Measurements from ENCODE around the gene MAP3K10.

MAP3K10 gene

DNA sequence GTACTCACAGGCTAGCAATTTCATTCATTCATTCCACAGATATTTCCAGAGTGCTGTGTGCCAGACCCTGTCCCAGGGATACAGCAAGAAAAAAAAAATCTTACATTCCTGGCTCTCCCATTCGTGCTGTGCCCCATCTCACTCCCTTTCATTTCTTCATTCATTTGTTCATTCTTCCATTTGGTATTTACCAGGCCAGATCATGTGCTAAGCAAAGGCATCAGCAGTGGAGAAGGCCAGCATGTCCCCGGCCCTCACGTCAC lies 2.3 kb downstream of the MAP3K10 start:
- TF ChIP-seq, protein P1, sequence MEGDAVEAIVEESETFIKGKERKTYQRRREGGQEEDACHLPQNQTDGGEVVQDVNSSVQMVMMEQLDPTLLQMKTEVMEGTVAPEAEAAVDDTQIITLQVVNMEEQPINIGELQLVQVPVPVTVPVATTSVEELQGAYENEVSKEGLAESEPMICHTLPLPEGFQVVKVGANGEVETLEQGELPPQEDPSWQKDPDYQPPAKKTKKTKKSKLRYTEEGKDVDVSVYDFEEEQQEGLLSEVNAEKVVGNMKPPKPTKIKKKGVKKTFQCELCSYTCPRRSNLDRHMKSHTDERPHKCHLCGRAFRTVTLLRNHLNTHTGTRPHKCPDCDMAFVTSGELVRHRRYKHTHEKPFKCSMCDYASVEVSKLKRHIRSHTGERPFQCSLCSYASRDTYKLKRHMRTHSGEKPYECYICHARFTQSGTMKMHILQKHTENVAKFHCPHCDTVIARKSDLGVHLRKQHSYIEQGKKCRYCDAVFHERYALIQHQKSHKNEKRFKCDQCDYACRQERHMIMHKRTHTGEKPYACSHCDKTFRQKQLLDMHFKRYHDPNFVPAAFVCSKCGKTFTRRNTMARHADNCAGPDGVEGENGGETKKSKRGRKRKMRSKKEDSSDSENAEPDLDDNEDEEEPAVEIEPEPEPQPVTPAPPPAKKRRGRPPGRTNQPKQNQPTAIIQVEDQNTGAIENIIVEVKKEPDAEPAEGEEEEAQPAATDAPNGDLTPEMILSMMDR (IDR thresholded peaks at IDR 0.05; ENCODE audit: control insufficient read depth, insufficient read depth, low read depth, low read length, missing control alignments) = no peak
- DNase-seq (ENCODE audit: low read depth) = no peak
- H3K4me3 ChIP-seq (ENCODE audit: control insufficient read depth, low read depth, low read length) = no peak overlapping the region

DNA sequence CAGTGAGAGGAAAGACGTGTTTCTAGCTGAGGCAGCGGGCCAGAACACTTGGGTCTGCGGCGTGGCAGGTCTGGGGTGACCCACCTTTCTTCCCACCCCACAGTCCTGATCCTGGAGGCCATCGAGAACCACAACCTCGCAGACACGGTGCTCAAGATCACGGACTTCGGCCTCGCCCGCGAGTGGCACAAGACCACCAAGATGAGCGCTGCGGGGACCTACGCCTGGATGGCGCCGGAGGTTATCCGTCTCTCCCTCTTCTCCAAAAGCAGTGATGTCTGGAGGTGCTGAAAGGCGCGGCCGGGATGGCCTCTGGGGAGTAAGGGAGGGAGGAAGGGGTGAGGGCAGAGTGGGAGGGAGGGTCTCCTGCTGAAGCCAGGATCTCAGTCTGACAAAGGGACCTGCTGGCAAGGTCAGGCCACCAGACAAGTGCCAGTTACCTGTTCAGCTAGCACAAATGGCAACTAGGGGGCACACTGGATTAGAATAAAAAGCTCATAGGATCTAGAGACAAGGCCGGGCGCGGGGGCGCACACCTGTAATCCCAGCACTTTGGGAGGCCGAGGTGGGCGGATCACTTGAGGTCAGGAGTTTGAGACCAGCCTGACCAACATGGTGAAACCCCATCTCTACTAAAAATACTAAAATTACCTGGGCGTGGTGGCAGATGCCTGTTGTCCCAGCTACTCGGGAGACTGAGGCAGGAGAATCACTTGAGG lies 7.2 kb downstream of the MAP3K10 start:
- TF ChIP-seq, protein P1 (IDR thresholded peaks at IDR 0.05; ENCODE audit: control insufficient read depth, insufficient read depth, low read depth, low read length, missing control alignments) = no peak
- no peak for DNase-seq (ENCODE audit: low read depth)
- no peak overlapping the region for H3K4me3 ChIP-seq (ENCODE audit: control insufficient read depth, low read depth, low read length)

DNA sequence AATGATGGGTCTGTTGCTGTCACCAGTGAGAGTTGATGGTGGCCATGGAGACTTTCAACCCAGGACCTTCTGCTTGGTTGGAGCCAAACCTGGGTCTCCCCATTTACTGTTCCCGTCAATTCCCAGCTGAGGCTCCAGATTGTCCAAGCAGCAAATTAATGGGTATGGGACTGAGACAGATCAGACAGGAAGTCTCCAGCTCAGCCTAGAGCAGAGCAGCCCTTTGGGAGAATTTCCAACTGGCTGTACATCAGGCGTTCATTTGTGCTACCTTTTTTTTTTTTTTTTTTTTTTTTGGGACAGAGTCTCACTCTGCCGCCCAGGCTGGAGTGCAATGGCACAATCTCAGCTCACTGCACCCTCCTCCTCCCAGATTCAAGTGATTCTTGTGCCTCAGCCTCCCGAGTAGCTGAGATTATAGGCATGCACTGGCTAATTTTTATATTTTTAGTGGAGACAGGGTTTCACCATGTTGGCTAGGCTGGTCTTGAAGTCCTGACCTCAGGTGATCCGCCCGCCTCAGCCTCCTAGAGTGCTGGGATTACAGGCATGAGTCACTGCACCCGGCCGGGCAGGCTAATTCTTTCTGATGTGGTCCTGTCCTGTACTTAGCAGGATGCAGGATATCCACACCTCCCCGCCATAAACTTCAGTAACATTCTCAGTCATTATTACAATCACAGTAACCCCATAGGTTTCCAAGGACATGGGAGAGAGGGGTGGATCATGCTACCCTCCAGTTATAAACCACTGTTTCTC lies 9.3 kb downstream of the MAP3K10 start:
- TF ChIP-seq, protein P1 (IDR thresholded peaks at IDR 0.05; ENCODE audit: control insufficient read depth, insufficient read depth, low read depth, low read length, missing control alignments) = no peak
- H3K4me3 ChIP-seq (ENCODE audit: control insufficient read depth, low read depth, low read length) = no peak overlapping the region
- no peak for DNase-seq (ENCODE audit: low read depth)

DNA sequence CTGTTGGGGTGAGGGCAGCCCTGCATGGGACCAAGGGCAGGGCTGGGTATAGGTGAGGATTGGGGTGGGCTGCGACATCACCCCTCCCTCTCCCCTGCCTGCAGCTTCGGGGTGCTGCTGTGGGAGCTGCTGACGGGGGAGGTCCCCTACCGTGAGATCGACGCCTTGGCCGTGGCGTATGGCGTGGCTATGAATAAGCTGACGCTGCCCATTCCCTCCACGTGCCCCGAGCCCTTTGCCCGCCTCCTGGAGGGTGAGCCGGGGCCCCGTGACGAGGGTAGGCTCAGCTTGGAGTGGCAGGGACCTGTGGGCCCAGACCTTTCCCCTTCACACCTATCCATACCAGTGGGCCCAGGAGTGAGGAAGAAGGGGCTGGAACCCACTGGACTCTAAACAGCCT lies 13.2 kb downstream of the MAP3K10 start:
- TF ChIP-seq, protein P1 (IDR thresholded peaks at IDR 0.05; ENCODE audit: control insufficient read depth, insufficient read depth, low read depth, low read length, missing control alignments) = no peak
- no peak for DNase-seq (ENCODE audit: low read depth)
- no peak overlapping the region for H3K4me3 ChIP-seq (ENCODE audit: control insufficient read depth, low read depth, low read length)

DNA sequence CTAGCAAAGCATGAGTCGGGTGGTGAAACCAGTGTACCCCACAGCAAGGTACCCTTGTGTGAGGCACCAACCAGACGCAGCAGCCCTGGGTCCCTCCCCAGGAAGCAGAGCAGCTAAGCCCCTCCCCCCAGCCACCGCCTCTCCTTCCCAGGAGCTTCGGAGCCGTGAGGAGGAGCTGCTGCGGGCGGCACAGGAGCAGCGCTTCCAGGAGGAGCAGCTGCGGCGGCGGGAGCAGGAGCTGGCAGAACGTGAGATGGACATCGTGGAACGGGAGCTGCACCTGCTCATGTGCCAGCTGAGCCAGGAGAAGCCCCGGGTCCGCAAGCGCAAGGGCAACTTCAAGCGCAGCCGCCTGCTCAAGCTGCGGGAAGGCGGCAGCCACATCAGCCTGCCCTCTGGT lies 14.5 kb downstream of the MAP3K10 start:
- H3K4me3 ChIP-seq (ENCODE audit: control insufficient read depth, low read depth, low read length) = no peak overlapping the region
- TF ChIP-seq, protein P1 (IDR thresholded peaks at IDR 0.05; ENCODE audit: control insufficient read depth, insufficient read depth, low read depth, low read length, missing control alignments) = no peak
- DNase-seq (ENCODE audit: low read depth) = no peak

DNA sequence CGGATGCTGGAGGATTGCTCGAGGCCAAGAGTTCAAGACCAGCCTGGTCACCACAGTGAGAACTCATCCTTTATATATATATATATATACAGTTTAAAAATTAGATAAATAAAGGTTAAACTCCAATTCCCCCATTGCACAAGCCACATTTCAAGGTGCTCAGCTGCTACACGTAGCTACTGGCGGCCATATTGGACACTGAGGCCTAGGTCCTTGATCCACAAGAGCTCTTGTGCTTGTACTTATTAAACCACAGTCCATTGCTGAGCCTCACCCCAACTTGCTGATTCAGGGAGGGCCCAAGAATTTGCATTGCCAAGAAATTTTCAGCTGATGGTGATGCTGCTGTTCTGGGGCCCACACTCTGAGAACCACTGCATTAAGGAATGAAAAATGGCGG lies 17.4 kb downstream of the MAP3K10 start:
- DNase-seq (ENCODE audit: low read depth) = no peak
- TF ChIP-seq, protein P1 (IDR thresholded peaks at IDR 0.05; ENCODE audit: control insufficient read depth, insufficient read depth, low read depth, low read length, missing control alignments) = no peak
- H3K4me3 ChIP-seq (ENCODE audit: control insufficient read depth, low read depth, low read length) = no peak overlapping the region
